HG03575 (cell line): Measurements from ENCODE around the gene APELA.

ENCODE experiments used
- ATAC-seq: cut with Tn5 transposase; IDR thresholded peaks from one replicate; pipeline ENCODE4 v1.9.1; 2021; ENCODE audit not compliant: unreplicated experiment, insufficient number of reproducible peaks, low FRiP score; ENCODE audit errors: extremely low read depth

The APELA gene, protein sequence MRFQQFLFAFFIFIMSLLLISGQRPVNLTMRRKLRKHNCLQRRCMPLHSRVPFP

DNA sequence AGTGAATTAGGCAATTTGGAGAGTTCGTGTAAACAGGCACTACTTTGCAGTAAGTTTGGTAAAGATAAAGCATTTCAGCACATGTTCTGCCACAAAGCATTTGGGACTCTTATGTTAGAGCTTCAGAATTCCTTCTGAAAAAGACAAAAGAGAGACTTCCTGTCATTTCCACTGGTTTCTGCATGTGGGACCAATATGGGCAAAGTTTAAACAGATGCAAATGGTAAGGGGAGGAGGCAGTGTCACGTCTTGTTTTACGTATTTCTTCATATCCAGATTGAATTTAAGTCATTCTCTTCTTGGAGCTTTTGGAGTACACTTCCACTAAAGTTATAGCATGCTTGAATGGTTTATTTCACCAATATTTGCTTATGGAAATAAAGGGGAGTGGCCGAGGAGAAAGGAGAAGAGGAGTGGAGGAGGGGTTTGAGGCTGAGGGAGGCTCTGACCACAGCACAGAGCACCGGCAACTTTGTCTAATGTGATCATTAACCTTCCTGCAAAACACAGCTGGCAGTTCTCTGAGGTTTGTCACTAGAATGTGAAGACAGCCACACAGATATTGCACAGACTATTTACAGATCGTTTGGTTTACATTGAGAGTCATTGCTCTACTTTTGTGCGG, at the start of gene APELA:
TSS of gene APELA (plus strand) at position 479 of the 625 bp plus-strand sequence. CDS start 154 bp downstream, outside the sequence.
- ATAC-seq, result peak; percentile 96

DNA sequence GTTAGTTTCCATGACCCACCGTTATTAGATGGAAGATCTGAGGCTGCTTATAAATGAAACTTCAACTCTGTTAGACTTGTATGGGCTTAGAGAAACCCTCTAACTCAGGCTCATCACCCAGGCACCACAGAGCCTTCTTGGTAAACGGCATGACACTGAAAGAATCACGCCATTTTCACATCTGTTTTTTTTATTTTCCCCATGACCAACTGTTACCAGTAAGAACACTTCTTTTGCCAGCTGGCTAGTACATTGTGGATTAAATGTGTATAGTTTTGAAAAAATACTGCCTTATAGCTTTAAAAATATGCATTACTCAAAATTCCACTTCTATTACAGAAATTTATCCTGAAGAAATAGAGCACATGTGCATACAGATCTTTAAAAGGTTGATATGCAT, 48.0 kb upstream of the APELA start:
- ATAC-seq, result no peak

DNA sequence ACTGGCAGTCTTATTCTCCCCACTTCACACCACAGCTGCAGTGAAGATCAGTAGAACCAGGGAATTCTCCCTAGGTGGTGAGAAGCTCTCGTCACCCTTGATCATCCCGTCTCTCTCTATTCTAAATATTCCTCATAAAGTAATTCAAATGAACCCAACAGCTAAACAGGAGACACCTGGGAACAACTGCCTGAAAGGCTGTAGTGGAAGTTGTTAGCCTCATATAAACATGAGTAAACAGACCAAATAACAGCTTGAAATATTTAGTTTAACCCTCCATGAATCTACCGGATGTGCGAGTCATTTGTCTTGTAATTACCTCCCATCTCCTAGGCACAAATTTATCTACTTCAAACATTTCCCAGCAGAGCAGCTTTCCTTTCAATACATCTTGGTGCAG, 30.4 kb upstream of the APELA start:
- ATAC-seq, result no peak

DNA sequence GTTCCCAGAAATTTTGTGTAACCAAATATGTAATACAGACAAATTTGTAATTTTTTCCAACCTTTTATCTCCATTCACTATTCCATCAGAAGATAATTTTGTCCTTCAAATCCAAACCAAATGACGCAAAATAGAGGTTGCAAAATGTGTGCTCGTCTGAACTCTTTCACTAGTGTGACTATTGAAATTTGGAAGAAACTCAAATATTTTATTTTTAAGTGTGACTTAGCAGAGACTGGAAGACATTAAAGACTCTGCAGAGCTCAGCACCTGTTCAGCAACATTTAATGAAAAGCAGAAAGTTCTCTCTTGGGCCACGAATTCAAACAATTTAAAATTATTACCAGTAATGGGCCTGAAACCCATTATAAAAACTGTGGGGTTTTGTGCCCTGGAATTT, 30.0 kb upstream of the APELA start:
- ATAC-seq, result no peak

DNA sequence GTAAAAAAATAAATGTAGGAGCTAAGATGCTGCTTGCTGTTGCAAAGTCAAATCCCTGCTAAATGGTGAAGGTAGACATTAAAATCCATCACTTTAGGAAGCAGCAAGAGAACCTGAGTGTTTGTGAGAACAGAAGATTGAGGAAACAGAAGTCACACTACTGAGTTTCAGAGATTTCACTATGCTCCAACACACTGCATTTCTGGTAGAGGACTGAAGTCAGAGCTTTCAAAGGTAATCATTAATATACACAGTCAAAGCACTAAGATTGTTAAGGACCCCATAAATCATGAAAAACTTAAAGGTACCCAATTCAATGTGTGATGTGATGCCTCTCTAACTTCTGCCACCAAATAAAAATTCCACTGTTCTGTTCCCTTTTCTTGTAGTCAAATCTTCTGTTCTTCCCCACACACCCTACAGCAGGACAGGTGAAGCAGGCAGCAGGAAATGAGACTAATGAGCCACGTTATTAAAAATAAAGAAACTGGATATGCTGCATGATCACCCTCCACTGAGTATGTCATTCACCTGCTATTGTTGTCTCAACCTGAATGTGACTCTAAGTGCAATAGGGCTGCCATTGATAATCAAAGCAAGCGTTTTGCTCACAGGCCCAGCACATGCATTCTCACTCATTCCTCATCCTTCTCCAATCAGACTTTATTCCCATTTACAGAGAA, 28.9 kb upstream of the APELA start:
- ATAC-seq, result peak; percentile 32

DNA sequence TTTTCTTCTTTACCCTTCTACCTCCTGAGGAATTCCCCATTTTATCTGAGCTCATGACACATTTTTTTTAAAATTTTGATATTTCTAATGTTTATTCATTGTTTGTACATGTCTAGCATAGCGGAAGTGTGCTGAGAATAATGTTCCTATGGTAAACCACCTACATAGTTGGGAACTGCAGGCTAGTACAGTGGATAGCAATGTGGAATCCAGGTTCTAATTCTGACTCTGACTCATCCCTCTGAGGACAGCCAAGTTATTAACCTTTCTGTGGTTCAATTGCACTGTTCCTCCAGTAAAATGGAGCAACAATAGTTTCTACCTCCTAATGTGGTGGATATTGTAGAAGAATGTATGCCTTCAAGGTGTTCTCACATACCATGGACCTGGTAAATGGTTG, 20.6 kb upstream of the APELA start:
- ATAC-seq, result no peak

DNA sequence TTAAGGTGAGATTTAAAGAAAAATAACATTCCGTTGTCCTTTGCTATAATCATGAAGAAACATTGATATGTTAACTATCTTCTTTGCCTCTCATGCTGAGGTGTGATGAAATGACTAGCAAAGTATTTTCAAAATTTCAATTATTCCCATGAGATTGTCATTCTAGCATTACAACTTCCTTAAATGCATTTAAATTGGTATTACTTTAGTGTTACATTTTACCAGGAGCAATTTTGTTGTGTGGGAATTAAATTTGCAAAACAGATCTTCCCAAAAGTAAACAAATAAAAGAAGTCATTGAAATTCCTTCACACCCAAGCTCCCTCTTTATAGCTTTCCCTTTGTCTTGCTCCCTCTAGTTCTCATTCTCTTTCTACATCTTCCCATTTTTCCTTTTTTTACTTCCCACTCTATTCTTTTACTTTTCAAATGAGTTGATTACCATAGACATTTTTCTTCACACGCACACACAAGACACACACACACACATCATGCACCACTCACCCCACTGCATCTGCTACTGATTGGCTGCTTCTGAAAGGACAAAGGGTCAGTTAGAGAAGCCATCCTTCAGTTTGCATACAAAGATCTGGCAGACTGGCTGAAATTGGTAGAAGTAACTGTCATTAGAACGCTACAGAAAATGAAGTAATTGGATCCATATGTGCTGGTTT, 10.0 kb upstream of the APELA start:
- ATAC-seq, result no peak

DNA sequence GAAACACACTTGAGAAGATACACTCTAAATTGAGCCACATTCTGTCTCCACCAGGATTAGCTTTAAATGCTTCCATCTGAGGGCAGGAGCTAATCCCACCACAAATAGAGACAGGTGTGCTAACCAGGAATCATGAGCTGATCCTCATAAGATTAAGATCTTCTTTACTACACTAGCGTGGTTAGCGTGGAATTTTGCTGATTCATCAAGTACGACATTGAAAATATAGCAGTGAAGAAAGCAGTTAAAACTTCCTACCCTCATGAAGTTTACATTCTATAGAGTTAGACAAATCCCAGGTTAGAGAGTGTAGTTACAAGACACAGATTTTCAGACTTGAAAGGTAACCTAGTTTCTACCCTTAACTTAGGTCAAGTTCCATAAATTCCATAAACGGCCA, 5.3 kb upstream of the APELA start:
- no peak for ATAC-seq

DNA sequence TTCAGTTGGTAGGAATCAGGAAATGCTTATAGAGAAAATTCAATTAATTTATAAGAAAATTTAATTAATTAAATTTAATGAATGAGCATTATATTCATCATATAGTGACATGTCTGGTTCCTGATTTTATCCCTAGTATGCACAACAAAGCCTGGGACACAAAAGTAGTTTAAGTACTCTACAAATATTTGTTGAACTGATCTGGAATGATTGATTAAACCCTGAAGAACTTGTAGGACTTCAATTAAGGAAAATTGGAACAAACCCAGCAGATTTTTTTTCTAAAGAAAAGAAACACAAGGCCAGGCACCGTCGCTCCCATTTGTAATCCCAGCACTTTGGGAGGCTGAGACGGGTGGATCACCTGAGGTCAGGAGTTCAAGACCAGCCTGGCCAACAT, 4.5 kb upstream of the APELA start:
- ATAC-seq, result no peak

DNA sequence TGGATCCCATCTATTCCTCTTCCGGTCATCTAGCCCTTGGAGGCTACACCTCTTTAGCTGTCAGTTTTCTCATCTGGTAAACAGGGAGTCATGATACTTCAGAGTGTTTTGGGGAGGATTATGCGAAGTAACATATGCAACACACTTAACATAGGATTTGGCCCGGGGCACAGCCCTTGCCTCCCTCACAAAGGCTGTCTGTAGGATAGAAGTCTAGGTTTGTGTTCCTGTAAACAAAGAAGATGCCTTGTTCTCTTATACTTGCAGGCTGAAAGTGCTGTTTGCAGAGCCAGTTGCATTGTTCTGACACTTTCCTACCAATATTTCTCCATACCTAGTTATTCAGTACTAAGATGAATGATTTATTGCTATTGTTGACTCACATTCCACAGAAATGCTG, 2.2 kb upstream of the APELA start:
- no peak for ATAC-seq

DNA sequence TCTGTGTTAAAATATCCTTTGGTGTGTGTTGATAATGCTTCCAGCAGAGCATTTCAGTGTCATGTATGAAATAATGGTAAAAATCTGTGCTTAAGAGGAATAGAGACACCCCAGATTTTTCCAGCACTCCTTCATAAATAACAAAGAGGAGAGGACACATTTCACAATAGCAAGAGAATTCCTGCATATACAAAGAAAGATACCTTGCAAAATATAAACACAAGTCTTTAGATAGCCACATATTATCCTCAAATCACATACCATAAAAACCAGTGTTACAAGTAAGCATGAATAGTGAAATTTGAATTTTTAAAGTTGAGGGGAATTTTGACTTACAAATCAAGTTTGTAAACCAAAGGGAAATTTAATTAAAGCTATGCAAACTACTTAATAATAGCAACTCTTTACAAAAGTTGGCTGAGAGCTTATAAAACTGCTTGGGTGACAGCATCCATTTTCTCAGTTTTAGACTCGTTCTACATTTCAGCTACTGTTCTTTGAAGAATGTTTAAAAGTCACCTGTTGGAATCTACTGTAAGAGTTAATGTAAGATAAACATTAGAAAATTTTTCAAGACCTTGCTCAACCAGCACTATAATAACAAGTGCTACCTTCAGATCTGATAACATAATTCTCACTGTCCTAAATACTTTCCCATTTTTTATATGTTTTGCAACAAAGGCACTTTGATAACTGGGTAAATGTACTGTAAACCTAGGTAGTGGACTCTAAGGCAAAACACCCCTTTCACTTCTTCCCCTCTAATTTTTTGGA, 3.7 kb downstream of the APELA start:
- ATAC-seq, result no peak

DNA sequence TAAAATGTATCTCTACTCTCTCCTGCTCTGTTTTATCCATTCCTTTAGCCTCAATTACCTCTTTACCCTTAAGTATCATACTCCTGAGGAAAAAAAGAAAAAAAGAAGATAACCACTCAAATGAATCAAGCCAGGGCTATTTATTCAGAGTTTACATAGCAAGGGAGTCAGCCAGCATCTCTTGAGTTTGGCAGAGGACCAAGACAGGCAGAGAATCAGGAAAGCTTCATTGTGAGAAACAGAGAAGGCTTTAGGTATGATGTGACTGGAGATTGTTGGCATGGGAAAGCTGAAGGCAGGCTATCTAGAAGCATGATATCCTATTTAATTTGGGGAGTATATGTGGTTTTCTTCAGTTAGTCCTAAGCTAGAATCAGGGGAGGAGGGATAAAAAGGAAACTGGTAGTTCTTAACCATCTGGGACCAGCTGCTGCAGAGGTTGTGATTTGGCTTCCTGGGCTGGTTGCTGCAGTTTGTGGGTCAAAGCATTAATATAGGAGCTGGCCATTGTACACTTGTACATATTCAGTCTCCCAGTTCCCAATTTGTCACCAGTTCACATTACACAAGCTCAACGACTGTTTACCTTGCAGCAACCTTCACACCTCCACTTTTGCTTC, 11.2 kb downstream of the APELA start:
- ATAC-seq, result no peak

DNA sequence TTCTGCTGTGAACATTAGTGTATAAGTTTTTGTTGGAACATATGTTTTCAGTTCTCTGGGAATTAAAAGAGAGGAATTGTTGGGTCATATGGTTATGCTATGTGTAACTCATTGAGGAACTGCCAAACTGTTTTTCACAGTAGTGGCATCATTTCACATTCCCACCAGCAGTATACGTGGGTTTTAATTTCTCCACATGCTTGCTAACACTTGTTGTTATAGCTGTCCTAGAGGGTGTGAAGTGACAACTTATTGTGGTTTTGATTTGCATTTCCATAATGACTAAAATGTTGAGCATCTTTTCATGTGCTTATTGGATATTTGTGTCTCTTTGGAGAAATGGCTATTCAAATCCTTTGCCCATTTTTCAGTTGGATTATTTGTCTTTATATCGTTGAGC, 13.7 kb downstream of the APELA start:
- no peak for ATAC-seq

DNA sequence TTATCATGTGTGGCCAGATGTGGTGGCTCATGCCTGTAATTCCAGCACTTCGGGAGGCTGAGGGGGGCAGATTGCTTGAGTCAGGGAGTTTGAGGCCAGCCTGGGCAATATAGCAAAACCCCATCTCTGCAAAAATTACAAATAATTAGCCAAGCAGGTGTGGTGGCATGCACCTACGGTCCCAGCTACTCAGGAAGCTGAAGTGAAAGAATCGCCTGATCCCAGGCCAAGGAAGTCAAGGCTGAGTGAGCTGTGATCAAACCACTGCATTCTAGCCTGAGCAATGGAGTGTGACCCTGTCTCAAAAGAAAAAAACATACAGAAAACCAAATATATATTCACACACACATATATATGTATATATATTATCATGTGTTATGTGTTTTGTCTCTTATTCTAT, 15.0 kb downstream of the APELA start:
- peak; percentile 82 for ATAC-seq

DNA sequence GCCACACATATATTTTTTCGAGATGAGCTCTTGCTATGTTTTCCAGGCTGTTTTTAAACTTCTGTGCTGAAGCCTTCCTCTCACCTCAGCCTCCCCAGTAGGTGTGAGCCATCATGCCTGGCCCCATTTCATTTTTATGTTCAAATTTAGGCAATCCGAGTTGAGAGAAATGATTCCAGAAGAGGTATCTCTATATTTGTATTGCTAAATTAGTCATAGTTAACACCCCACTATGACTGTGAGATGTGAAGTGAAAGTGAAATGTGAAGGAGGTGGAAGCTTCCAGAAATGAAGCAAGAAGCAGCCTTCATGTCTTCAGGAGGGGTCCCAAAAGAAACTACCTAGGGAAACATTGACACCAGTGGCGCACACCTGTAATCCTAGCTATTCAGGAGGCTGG, 17.7 kb downstream of the APELA start:
- ATAC-seq, result peak; percentile 67

DNA sequence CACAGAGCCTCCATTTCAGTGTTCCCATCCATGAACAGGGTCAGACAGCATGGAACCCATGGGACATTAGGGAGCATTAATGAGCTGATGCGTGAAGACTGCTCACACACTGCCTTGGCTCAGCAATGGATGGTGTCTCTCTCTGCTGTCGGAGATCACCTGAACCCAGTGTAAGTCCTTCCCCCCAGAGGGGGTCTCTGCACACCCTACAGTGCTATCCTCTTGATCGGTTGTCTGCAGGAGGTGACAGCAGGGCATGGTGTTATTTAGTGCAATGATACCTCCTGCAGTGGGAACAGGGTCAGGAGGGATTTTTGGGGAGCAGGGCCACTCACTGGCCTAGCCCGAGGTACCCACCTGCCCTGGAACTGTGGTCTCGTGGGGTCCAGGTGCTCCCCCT, 25.6 kb downstream of the APELA start:
- ATAC-seq, result no peak

DNA sequence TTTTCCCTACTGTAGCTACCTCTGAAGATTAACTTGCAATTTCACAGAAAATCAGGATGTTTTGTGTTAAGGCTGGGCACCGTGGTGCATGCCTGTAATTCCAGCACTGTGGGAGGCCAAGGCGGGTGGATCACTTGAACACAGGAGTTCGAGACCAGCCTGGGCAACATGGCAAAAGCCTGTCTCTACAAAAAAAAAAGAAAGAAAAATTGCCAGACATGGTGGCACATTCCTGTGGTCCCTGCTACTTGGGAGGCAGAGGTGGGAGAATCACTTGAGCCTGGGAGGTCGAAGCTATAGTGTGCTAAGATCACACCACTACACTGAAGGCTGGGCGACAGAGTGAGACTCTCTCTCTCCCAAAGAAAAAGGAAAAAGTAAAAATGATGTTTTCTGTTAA, 27.4 kb downstream of the APELA start:
- ATAC-seq, result no peak

DNA sequence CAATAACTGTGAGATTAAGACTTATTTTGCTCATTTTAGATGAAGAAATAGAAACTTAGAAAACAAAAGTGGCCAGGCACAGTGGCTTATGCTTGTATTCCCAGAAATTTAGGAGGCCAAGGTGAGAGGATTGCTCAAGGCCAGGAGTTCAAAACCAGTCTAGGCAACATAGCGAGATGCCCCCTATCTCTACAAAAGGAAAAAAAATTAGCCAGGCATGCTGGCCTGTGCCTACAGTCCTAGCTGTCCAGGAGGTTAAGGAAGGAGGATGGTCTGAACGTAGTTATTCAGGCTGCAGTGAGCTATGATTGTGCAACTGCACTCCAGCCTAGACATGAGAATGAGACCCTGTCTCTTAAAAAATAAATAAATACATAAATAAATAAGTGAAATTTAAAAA, 28.0 kb downstream of the APELA start:
- no peak for ATAC-seq

DNA sequence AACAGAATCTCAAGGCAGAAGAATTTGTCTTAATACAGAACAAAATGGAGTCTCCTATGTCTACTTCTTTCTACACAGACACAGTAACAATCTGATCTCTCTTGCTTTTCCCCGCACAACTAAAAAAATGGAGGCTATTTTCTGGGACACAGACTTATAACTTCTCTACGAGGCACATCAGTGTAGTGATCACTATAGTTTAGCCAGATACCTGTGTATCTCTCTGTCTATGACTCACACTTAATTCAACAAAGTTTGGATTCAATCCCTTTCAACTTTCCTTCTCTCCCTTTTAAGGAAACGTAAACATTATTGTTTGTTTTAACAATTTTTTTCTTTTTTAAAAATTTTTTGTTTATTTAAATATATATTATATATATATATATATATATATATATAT, 29.4 kb downstream of the APELA start:
- no peak for ATAC-seq
